Globus pallidus (tissue), 1 donor: ENCODE measurements around the gene SUOX.
"Not testable (repeated sequence)": the region's sequence is repeated elsewhere in the genome, so short reads cannot be mapped to it uniquely, and the experiment has no call there.

ENCODE experiments used
- DNase-seq: peaks from one replicate; pipeline ENCODE4 v3.0.0-alpha.2; 2015; ENCODE audit warnings: low spot score

The SUOX gene

GRCh38 chr12:55983232-55983842, 13.7 kb upstream of the SUOX start:
- no peak for DNase-seq

- no peak for DNase-seq
Observed at GRCh38 chr12:55984861-55985260, 12.2 kb upstream of the SUOX start.

- no peak for DNase-seq
Observed at GRCh38 chr12:55985341-55985740, 11.7 kb upstream of the SUOX start.

GRCh38 chr12:55985976-55986375, 11.1 kb upstream of the SUOX start:
- DNase-seq: not testable (repeated sequence)

- DNase-seq: no peak
Observed at GRCh38 chr12:55991110-55991509, 6.0 kb upstream of the SUOX start.

GRCh38 chr12:55993230-55993853, 3.7 kb upstream of the SUOX start:
- DNase-seq: no peak

GRCh38 chr12:55995366-55995765, 1.7 kb upstream of the SUOX start:
- DNase-seq: no peak

GRCh38 chr12:55996201-55996714, 818 bp upstream of the SUOX start:
- DNase-seq: peak; percentile 61

- DNase-seq: no peak
Observed at GRCh38 chr12:55997535-55997859, 421 bp downstream of the SUOX start.

- not testable (repeated sequence) for DNase-seq
Observed at GRCh38 chr12:55999522-55999921, 2.4 kb downstream of the SUOX start.

- not testable (repeated sequence) for DNase-seq
Observed at GRCh38 chr12:55999999-56000540, 3.0 kb downstream of the SUOX start.

GRCh38 chr12:56001487-56002100, 4.5 kb downstream of the SUOX start:
- DNase-seq: no peak

- not testable (repeated sequence) for DNase-seq
Observed at GRCh38 chr12:56003376-56003775, 6.3 kb downstream of the SUOX start.

GRCh38 chr12:56004211-56004610, 7.1 kb downstream of the SUOX start:
- DNase-seq: no peak

- DNase-seq: peak; percentile 26
Observed at GRCh38 chr12:56007564-56008559, 10.8 kb downstream of the SUOX start.

GRCh38 chr12:56010111-56010570, 13.1 kb downstream of the SUOX start:
- no peak for DNase-seq

GRCh38 chr12:56011509-56012090, 14.5 kb downstream of the SUOX start:
- DNase-seq: no peak

- no peak for DNase-seq
Observed at GRCh38 chr12:56013482-56013881, 16.4 kb downstream of the SUOX start.

GRCh38 chr12:56014205-56014604, 17.1 kb downstream of the SUOX start:
- DNase-seq: no peak

- no peak for DNase-seq
Observed at GRCh38 chr12:56017181-56017580, 20.1 kb downstream of the SUOX start.

GRCh38 chr12:56018356-56018755, 21.3 kb downstream of the SUOX start:
- DNase-seq: no peak
